ENCODE measurements around the gene NET1.

Gene NET1

DNA sequence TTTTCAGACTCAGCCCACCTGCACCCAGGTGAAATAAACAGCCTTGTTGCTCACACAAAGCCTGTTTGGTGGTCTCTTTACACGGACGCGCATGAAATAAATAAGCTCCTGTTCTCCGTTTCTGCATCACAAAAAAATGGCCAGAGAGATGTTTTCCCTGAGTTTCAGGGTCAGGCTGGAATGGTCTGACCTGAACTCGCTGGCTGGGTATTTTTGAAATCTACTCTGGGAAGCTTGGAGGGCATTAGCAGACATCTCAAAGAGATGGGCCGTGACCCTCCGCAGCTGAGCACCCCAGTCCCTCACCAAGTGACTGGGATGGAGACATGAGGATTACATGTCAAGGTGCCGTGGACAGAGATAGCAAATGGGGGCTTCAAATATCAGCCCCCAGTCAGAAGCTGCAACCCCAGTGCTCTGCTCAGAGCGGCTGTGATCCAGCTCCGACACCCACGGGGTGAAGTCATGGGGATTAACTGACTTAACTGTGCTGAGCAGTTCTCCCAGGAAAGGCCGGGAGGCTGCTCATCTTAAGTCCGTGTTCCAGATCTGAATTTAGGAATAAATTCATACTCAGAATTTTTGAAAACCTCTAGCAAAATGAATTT, 64.7 kb downstream of the NET1 start:
- DNase-seq (ENCODE audit: low read depth in 2 of 2) = no peak
- TF ChIP-seq, protein P1, sequence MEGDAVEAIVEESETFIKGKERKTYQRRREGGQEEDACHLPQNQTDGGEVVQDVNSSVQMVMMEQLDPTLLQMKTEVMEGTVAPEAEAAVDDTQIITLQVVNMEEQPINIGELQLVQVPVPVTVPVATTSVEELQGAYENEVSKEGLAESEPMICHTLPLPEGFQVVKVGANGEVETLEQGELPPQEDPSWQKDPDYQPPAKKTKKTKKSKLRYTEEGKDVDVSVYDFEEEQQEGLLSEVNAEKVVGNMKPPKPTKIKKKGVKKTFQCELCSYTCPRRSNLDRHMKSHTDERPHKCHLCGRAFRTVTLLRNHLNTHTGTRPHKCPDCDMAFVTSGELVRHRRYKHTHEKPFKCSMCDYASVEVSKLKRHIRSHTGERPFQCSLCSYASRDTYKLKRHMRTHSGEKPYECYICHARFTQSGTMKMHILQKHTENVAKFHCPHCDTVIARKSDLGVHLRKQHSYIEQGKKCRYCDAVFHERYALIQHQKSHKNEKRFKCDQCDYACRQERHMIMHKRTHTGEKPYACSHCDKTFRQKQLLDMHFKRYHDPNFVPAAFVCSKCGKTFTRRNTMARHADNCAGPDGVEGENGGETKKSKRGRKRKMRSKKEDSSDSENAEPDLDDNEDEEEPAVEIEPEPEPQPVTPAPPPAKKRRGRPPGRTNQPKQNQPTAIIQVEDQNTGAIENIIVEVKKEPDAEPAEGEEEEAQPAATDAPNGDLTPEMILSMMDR (IDR thresholded peaks at IDR 0.05; ENCODE audit: low read depth, low read length) = no peak
- no peak overlapping the region for H3K4me3 ChIP-seq (replicated peaks in 1 of 2; ENCODE audit: low read depth in 2 of 2, low read length in 2 of 2)

DNA sequence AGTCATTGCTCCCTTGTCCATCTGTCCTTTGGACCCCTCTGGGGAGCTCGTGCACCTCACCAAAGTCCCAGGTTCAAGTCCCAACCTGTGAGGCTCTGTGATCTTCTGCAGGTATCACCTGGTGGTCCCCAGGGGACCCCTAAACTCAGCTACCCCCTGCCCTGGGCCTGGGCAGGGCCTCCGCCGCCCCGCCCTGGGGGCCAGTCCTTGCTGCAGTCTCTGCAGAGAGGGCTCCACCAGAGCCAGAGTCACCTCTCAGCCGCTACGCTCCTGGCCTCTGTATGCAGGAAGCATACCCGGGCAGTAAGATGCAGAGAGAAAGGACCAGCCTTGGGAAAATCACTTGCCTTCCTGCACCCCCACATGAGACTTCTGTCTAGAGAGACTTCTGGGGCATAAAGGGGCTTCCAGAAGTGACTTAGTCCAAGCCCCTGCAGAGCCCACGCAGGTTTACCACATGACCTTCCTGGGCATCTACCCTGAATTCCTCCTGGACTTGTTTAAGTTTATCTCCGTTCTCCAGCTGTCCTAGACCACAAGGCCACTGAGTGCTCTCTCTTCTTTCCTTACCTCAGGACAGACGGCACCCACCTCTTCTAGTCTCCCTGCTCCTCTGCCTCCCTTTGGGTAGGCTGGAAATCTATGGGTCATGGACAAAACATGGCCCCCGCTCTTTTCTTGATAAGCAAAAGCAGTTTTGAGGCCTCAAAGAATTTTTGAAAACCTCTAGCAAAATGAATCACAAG, 65.8 kb downstream of the NET1 start:
- no peak for DNase-seq (ENCODE audit: low read depth in 2 of 2)
- no peak overlapping the region for H3K4me3 ChIP-seq (replicated peaks in 1 of 2; ENCODE audit: low read depth in 2 of 2, low read length in 2 of 2)
- TF ChIP-seq, protein P1 (IDR thresholded peaks at IDR 0.05; ENCODE audit: low read depth, low read length) = no peak

DNA sequence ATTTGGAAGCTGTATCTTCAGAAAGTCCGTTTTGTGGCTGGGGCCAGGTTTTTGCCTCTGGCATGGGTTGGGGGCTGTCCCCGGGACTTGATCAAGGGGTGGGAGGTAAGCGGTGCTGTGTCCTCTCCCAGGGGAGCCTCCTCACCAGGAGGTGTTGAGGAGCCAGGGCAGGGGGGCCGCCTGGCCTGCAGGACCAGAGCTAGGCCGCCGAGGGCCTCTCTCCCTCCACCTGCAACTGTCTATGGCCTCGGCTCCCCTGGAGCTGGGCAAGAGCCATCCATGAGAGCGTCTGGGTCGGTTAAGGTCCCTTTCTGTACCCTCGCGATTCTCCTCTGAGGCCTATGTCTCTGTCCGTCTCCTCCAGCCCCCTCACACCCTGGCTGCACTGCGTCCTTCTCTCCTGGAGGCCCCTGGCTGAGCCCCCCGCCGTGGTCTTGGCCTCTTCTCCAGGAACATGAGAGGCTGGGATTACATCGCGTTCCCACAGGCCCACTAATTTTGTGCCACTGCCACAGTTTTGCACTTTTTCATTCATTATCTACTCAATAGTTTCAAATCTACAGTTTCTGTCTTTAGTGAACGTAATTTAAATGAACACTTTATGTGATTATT, 66.4 kb downstream of the NET1 start:
- no peak overlapping the region for H3K4me3 ChIP-seq (replicated peaks in 1 of 2; ENCODE audit: low read depth in 2 of 2, low read length in 2 of 2)
- TF ChIP-seq, protein P1 (IDR thresholded peaks at IDR 0.05; ENCODE audit: low read depth, low read length) = no peak
- no peak for DNase-seq (ENCODE audit: low read depth in 2 of 2)

DNA sequence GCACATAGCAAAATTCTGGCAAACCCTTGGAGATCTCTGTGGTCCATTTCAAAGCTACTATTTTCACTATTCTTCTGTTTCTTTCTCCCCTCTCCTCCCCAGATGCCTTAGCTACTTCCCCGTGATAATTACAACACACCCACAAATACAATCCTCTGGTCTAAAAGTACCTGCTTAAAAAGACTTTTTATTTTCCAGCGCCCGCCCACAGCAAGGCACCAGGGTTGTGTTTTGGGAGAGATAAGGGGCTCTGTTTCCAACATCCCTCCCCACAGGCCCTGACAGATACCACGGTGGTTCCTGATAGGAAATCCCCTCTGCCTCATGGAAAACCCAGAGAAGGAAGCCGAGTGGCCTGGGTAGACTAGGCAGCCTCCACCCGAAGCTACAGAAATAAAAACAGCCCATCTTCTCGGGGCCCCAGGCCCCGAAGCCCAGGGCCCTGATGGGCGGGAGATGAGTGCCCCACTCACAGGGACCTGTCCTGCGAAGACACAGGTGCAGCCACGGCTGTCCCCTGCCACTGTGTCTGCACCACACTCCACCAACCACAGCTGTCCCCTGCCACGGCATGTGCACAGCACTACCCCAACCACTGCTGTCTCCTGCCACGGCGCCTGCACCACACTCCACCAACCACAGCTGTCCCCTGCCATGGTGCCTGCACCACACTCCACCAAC, 67.3 kb downstream of the NET1 start:
- DNase-seq (ENCODE audit: low read depth in 2 of 2) = no peak
- no peak overlapping the region for H3K4me3 ChIP-seq (replicated peaks in 1 of 2; ENCODE audit: low read depth in 2 of 2, low read length in 2 of 2)

DNA sequence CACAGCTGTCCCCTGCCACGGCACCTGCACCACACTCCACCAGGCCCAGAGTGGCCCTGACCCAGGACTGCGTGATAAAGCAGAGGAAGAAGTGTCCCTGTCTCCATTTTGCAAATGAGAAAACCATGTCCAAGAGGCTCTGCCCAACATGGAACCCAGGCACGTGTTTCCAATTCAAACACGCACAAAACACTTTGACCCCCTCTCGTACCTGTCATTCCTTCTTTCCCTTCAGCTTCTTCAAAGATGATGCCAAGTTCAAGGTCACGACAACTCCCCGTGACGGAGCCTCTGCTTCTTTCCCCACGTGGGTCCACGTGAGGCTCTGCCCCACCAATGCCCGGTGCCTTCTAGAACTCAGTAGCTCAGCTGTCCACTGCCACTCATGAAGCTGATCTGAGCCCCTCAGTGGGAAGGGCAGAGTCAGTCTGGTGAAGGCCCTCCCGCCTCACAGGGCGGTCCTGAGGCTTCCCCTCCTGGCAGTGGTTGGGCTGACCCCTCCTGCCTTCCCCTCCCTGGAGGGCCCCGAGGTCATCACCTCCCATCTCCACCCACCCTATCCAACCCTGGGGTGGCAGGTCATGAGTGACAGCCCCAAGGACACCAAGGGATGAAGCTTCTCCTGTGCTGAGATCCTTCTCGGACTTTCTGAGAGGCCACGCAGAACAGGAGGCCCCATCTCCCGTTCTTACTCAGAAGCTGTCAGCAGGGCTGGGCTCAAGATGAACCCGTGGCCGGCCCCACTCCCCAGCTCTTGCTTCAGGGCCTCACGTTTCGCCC, 68.0 kb downstream of the NET1 start:
- no peak for DNase-seq (ENCODE audit: low read depth in 2 of 2)
- no peak overlapping the region for H3K4me3 ChIP-seq (replicated peaks in 1 of 2; ENCODE audit: low read depth in 2 of 2, low read length in 2 of 2)
- TF ChIP-seq, protein P1 (IDR thresholded peaks at IDR 0.05; ENCODE audit: low read depth, low read length) = no peak

More for the DNA sequence above, 67.3 kb downstream of the NET1 start:
- TF ChIP-seq, protein P1 (IDR thresholded peaks at IDR 0.05; ENCODE audit: low read depth, low read length) = no peak

DNA sequence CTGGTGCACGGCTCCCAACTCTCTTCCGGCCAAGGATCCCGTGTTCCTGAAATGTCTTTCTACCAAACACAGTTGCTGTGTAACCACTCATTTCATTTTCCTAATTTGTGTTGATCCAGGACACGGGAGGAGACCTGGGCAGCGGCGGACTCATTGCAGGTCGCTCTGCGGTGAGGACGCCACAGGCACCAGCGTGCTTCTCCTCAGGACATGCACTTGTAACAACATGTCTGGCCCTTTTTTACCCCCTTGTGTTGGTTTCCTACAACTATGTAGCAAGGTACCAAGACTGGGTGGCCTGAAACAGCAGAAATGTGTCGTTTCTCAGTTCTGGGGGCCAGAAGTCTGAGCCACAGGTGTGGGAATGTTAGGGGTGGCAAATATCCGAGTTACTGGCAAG, 68.8 kb downstream of the NET1 start:
- TF ChIP-seq, protein P1 (IDR thresholded peaks at IDR 0.05; ENCODE audit: low read depth, low read length) = no peak
- H3K4me3 ChIP-seq (replicated peaks in 1 of 2; ENCODE audit: low read depth in 2 of 2, low read length in 2 of 2) = no peak overlapping the region
- DNase-seq (ENCODE audit: low read depth in 2 of 2) = no peak

Data from cardiac fibroblast (primary cell).